OCI-LY1 (cell line): Measurements from ENCODE around the gene MS4A14.

Experiments used
- EZH2 ChIP-seq: fragments of 200-600 bp; sonication (generic), shearing (Covaris generic); IDR thresholded peaks from 2 replicates; pipeline ENCODE4 v1.8.0; 2017; ENCODE audit warnings: borderline replicate concordance, mixed run types, mild to moderate bottlenecking, antibody characterized with exemption, low read length, moderate library complexity, mixed read lengths
- TF ChIP-seq, protein P1 (sequence below): fragments of 200-600 bp; sonication (generic), shearing (Covaris generic); IDR thresholded peaks from 2 replicates; pipeline ENCODE4 v1.5.1; 2017; ENCODE audit warnings: mild to moderate bottlenecking, antibody characterized with exemption, low read length, moderate library complexity, mixed read lengths

DNA sequence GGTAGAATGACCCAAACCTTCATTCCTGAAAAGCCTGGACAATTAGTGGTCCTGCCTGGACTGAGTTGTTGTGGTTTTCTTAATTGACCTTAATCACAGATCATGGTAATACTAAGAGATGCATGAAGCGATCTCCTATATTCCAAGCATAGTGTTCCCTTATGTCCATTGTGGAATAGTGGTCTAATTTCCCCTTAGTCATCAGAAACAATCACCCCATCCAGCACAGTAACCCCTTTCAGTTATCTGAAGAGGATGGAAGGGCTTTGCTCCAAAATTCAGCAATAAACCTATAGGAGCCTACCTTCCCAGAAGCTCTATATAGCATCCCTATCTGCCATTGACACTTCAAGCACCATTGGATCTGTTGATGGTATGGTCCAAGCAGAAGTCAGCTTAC is 26.4 kb downstream of the MS4A14 start:
- TF ChIP-seq, protein P1, sequence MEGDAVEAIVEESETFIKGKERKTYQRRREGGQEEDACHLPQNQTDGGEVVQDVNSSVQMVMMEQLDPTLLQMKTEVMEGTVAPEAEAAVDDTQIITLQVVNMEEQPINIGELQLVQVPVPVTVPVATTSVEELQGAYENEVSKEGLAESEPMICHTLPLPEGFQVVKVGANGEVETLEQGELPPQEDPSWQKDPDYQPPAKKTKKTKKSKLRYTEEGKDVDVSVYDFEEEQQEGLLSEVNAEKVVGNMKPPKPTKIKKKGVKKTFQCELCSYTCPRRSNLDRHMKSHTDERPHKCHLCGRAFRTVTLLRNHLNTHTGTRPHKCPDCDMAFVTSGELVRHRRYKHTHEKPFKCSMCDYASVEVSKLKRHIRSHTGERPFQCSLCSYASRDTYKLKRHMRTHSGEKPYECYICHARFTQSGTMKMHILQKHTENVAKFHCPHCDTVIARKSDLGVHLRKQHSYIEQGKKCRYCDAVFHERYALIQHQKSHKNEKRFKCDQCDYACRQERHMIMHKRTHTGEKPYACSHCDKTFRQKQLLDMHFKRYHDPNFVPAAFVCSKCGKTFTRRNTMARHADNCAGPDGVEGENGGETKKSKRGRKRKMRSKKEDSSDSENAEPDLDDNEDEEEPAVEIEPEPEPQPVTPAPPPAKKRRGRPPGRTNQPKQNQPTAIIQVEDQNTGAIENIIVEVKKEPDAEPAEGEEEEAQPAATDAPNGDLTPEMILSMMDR = no peak
- TF ChIP-seq EZH2 = no peak
